ENCODE data around the gene MACROH2A2.

Gene MACROH2A2

DNA sequence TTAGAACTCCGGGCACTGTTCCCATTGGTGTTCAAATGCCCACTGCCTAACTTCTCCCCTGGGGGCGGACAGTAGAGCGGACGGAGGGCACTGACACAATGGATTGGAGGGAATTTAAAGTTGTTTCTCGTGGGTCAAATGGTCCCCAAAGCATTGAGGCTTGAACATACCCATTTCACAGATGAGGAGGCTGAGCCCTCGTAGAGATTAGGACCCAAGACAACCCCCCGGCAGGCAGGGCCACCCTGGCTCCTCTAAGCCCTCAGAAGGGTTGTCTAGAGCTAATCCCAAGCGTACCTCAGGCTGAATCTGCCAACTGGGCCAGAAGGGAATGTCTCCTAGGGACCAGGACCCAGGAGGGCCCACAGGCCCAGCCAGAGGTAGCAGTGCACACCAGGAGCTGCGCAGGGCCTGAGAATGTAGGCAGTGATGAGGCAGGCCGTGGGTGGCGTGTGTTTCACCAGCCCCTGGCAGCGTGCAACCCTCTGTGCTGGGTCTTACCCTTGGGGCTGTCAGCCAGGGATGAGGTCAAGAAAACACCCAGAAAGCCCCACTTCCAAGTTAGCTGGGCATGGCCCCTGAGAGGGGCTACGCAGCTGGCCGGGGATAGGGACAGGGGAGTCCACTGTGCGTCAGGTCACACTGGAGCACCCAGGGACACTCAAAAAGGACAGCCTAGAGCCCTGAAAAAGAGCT lies 74.2 kb downstream of the MACROH2A2 start:
- no peaks in the 10 kb centered on the region for H3K4me1 ChIP-seq (ENCODE audit: insufficient read depth, low read length)
- peaks cover 2% of the 10 kb centered on the region for H3K9me3 ChIP-seq (ENCODE audit: low read length)
- H3K36me3 ChIP-seq (ENCODE audit: insufficient read depth, low read length) = no peaks in the 10 kb centered on the region
- no peak overlapping the region for H2AFZ ChIP-seq (ENCODE audit: low read depth, low read length)
- peaks cover 8% of the 10 kb centered on the region for H3K27me3 ChIP-seq (ENCODE audit: insufficient read depth, low read length)
- no peak overlapping the region for H3K4me3 ChIP-seq (ENCODE audit: low read length)

GRCh38 chr10:70130878-70131559 lies 78.4 kb downstream of the MACROH2A2 start:
- no peak overlapping the region for H3K4me3 ChIP-seq (ENCODE audit: low read length)
- H3K36me3 ChIP-seq (ENCODE audit: insufficient read depth, low read length) = no peaks in the 10 kb centered on the region
- H2AFZ ChIP-seq (ENCODE audit: low read depth, low read length) = no peak overlapping the region
- peaks cover 6% of the 10 kb centered on the region for H3K4me1 ChIP-seq (ENCODE audit: insufficient read depth, low read length)
- H3K9me3 ChIP-seq (ENCODE audit: low read length) = peaks cover 2% of the 10 kb centered on the region
- peaks cover 19% of the 10 kb centered on the region for H3K27me3 ChIP-seq (ENCODE audit: insufficient read depth, low read length)

GRCh38 chr10:70131560-70131937 lies 78.9 kb downstream of the MACROH2A2 start:
- no peaks in the 10 kb centered on the region for H3K36me3 ChIP-seq (ENCODE audit: insufficient read depth, low read length)
- H3K9me3 ChIP-seq (ENCODE audit: low read length) = peaks cover 2% of the 10 kb centered on the region
- peaks cover 6% of the 10 kb centered on the region for H3K4me1 ChIP-seq (ENCODE audit: insufficient read depth, low read length)
- peaks cover 19% of the 10 kb centered on the region for H3K27me3 ChIP-seq (ENCODE audit: insufficient read depth, low read length)
- H3K4me3 ChIP-seq (ENCODE audit: low read length) = no peak overlapping the region
- H2AFZ ChIP-seq (ENCODE audit: low read depth, low read length) = no peak overlapping the region

DNA sequence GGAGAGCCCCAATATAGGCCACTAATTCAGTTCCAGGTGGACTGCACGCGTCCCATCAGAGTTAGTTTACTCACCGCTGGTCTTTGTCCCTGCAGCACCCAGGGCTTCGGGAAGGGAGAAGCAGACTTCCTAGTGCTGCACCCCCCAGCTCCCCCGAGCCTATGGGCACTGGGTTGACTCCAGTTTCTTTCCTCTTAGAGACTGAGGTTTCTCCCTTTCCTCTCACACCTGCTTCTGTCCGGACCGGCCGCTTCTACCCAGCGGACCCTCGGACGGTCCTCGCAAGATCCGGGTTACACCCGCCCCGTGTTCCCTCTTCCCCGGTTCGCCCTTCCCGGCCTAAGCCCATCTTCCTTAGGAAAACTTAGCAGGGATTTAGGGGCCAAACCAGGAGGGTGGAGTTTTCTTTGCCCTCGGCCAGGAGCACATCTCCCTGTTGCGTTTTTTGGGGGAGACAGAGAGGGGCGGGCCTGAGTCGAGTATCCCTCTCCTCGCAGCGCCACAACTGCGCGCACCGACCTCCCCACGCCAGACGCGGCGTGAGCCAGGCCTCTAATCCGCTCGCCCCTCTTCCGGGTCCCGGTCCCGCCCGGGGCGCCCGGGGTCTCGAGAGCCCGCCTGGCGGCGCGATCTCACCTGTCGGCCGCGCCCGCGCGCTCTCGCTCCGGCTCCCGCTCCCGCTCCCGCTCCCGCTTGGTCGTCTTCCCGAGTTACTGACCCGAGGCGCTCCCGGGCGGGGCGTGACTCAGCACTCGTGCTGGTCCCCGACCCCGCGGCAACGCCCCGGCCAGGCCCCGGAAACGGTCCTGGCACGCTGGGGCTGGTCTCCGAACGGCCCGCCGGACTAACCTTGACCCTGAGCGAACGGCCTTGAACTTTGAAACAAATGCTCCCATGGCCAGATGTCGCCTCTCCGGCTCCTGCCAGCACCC lies 79.7 kb downstream of the MACROH2A2 start, which contains the start of gene AIFM2:
Gene AIFM2, minus strand, starts transcription at position 728 of the 932 bp plus-strand sequence. CDS start 8,741 bp downstream, outside the sequence.
- H3K4me1 ChIP-seq (ENCODE audit: insufficient read depth, low read length) = peaks cover 6% of the 10 kb centered on the region

GRCh38 chr10:70135046-70135445 lies 82.4 kb downstream of the MACROH2A2 start:
- no peak overlapping the region for H2AFZ ChIP-seq (ENCODE audit: low read depth, low read length)
- H3K36me3 ChIP-seq (ENCODE audit: insufficient read depth, low read length) = no peaks in the 10 kb centered on the region
- H3K27me3 ChIP-seq (ENCODE audit: insufficient read depth, low read length) = peaks cover 19% of the 10 kb centered on the region
- H3K9me3 ChIP-seq (ENCODE audit: low read length) = peaks cover 2% of the 10 kb centered on the region
- peaks cover 6% of the 10 kb centered on the region for H3K4me1 ChIP-seq (ENCODE audit: insufficient read depth, low read length)
- no peak overlapping the region for H3K4me3 ChIP-seq (ENCODE audit: low read length)

More for the DNA sequence above, 79.7 kb downstream of the MACROH2A2 start, which contains the start of gene AIFM2:
- Histone ChIP-seq H2AFZ (ENCODE audit: low read depth, low read length) (peak within 1 kb of the TSS; percentile 18), H3K27me3 (ENCODE audit: insufficient read depth, low read length) (peaks cover 19% of the 10 kb centered on the region), H3K9me3 (ENCODE audit: low read length) (peaks cover 2% of the 10 kb centered on the region), H3K4me3 (ENCODE audit: low read length) (peak within 1 kb of the TSS; percentile 44), H3K36me3 (ENCODE audit: insufficient read depth, low read length) (no peaks in the 10 kb centered on the region)

- H3K36me3 ChIP-seq (ENCODE audit: insufficient read depth, low read length) = no peaks in the 10 kb centered on the region
- H2AFZ ChIP-seq (ENCODE audit: low read depth, low read length) = no peak overlapping the region
- peaks cover 6% of the 10 kb centered on the region for H3K4me1 ChIP-seq (ENCODE audit: insufficient read depth, low read length)
- H3K27me3 ChIP-seq (ENCODE audit: insufficient read depth, low read length) = peaks cover 16% of the 10 kb centered on the region
- H3K4me3 ChIP-seq (ENCODE audit: low read length) = no peak overlapping the region
- H3K9me3 ChIP-seq (ENCODE audit: low read length) = peaks cover 2% of the 10 kb centered on the region
Observed at GRCh38 chr10:70135684-70136083, 83.0 kb downstream of the MACROH2A2 start.

DNA sequence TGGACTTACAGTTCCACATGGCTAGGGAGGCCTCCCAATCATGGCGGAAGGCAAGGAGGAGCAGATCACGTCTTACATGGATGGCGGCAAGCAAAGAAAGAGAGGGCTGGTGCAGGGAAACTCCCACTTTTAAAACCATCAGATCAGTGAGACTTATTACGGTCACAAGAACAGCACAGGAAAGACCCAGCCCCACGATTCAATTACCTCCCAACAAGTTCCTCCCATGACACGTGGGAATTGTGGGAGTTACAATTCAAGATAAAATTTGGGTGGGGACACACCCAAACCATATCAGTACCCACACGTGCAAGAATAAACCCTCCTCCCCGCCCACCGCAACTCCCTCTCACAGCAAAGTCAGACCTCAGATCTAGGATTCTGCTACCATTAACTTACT lies 84.5 kb downstream of the MACROH2A2 start:
- H3K9me3 ChIP-seq (ENCODE audit: low read length) = no peaks in the 10 kb centered on the region
- H2AFZ ChIP-seq (ENCODE audit: low read depth, low read length) = no peak overlapping the region
- peaks cover 8% of the 10 kb centered on the region for H3K27me3 ChIP-seq (ENCODE audit: insufficient read depth, low read length)
- H3K4me1 ChIP-seq (ENCODE audit: insufficient read depth, low read length) = peaks cover 4% of the 10 kb centered on the region
- H3K4me3 ChIP-seq (ENCODE audit: low read length) = no peak overlapping the region
- H3K36me3 ChIP-seq (ENCODE audit: insufficient read depth, low read length) = no peaks in the 10 kb centered on the region

DNA sequence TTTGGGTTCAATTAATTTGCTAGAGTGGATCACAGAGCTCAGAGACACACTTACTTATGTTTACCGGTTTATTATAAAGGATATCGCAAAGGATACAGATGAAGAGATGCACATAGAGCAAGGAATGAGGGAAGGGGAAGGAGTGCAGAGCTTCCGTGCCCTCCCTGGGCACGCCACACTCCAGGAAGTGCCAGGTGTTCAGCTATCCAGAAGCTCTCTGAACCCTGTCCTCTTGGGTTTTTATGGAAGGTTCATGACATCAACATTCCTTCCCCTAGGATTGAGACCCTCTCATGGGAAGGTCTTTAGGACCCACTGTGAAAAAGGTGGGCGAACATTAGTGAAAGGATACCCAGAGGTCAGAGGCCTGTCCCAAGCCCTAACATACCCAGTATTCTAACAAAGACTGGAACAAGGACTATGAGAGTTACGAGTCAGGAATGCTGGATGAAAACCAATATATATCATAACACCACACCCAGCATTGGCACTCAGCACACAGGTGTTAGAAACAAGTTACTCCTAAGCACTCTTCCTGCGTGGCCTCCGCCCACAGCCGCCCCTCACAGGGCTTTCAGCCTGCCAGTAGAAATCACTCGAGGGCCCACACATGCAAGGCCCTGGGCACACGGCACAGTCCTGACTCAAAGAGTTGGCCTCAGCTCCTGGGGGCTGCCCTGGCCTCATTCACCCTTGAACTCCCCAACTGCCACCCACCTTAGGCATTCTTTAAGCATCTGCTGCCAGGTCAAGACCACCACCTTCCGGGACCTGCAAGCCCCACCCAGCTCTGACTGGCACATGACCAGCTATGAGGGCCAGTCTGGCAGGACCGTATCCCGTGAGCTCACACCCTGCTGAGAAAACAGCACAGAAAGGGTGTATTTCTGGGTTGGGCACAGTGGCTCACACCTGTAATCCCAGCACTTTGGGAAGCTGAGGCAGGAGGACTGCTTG lies 85.6 kb downstream of the MACROH2A2 start:
- H3K27me3 ChIP-seq (ENCODE audit: insufficient read depth, low read length) = peaks cover 3% of the 10 kb centered on the region
- H3K9me3 ChIP-seq (ENCODE audit: low read length) = no peaks in the 10 kb centered on the region
- no peak overlapping the region for H3K4me3 ChIP-seq (ENCODE audit: low read length)
- H3K36me3 ChIP-seq (ENCODE audit: insufficient read depth, low read length) = no peaks in the 10 kb centered on the region
- no peaks in the 10 kb centered on the region for H3K4me1 ChIP-seq (ENCODE audit: insufficient read depth, low read length)
- H2AFZ ChIP-seq (ENCODE audit: low read depth, low read length) = no peak overlapping the region

GRCh38 chr10:70139151-70139996 lies 86.7 kb downstream of the MACROH2A2 start:
- Histone ChIP-seq H3K4me1 (ENCODE audit: insufficient read depth, low read length) (no peaks in the 10 kb centered on the region), H3K36me3 (ENCODE audit: insufficient read depth, low read length) (no peaks in the 10 kb centered on the region), H3K27me3 (ENCODE audit: insufficient read depth, low read length) (no peaks in the 10 kb centered on the region), H2AFZ (ENCODE audit: low read depth, low read length) (no peak overlapping the region), H3K4me3 (ENCODE audit: low read length) (no peak overlapping the region), H3K9me3 (ENCODE audit: low read length) (no peaks in the 10 kb centered on the region)

DNA sequence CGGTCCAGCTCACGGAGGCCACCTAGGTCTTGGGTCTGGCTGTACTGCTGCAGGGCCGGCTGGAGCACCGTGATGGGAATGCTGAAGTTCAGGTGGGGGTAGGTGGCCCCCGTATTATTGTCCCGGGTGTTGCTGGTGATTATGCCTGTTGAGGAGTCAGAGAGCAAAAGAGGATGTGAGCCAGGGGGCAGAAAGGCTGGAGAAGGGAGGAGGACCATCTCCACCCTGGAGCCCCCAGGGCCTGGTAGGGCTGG lies 87.3 kb downstream of the MACROH2A2 start:
- H3K36me3 ChIP-seq (ENCODE audit: insufficient read depth, low read length) = no peaks in the 10 kb centered on the region
- no peak overlapping the region for H2AFZ ChIP-seq (ENCODE audit: low read depth, low read length)
- H3K27me3 ChIP-seq (ENCODE audit: insufficient read depth, low read length) = no peaks in the 10 kb centered on the region
- H3K4me3 ChIP-seq (ENCODE audit: low read length) = no peak overlapping the region
- no peaks in the 10 kb centered on the region for H3K4me1 ChIP-seq (ENCODE audit: insufficient read depth, low read length)
- H3K9me3 ChIP-seq (ENCODE audit: low read length) = no peaks in the 10 kb centered on the region

DNA sequence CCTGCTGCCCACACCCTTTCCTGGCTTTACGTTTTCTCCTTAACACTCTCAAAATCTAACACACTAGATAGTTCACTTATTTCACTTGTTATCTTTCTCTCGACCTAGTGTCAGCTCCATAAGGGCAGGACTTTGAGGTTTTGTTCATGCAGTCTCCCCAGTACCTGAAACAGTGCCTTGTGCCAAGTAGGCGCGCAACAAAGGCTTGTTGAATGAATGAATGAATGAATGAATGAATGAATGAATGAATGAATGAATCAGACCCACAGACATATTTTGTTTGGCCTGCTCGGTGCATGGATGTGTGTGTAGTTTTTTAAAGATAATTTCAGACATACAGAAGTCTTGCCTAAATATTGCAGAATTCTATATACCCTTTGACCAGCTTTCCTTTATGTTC lies 87.7 kb downstream of the MACROH2A2 start:
- H3K4me1 ChIP-seq (ENCODE audit: insufficient read depth, low read length) = peaks cover 3% of the 10 kb centered on the region
- H3K9me3 ChIP-seq (ENCODE audit: low read length) = no peaks in the 10 kb centered on the region
- H2AFZ ChIP-seq (ENCODE audit: low read depth, low read length) = no peak overlapping the region
- H3K36me3 ChIP-seq (ENCODE audit: insufficient read depth, low read length) = no peaks in the 10 kb centered on the region
- H3K4me3 ChIP-seq (ENCODE audit: low read length) = no peak overlapping the region
- no peaks in the 10 kb centered on the region for H3K27me3 ChIP-seq (ENCODE audit: insufficient read depth, low read length)

GRCh38 chr10:70142555-70142954 lies 89.9 kb downstream of the MACROH2A2 start:
- no peak overlapping the region for H3K4me3 ChIP-seq (ENCODE audit: low read length)

More at GRCh38 chr10:70142555-70142954, 89.9 kb downstream of the MACROH2A2 start:
- Histone ChIP-seq H3K9me3 (ENCODE audit: low read length) (no peaks in the 10 kb centered on the region), H3K36me3 (ENCODE audit: insufficient read depth, low read length) (no peaks in the 10 kb centered on the region), H3K4me1 (ENCODE audit: insufficient read depth, low read length) (peaks cover 9% of the 10 kb centered on the region), H3K27me3 (ENCODE audit: insufficient read depth, low read length) (no peaks in the 10 kb centered on the region), H2AFZ (ENCODE audit: low read depth, low read length) (no peak overlapping the region)

Measured in neuron (in vitro differentiated cells).